NCI-H2107 (cell line): ENCODE data around the gene SMAD3.
"Not testable (repeated sequence)": the region's sequence is repeated elsewhere in the genome, so short reads cannot be mapped to it uniquely, and the experiment has no call there.

Experiments used
- DNase-seq: peaks from one replicate; lab custom pipeline; 2025; lab: John Stamatoyannopoulos, UW

The SMAD3 gene

GRCh38 chr15:67110958-67111864 is 45.8 kb downstream of the SMAD3 start:
- DNase-seq, result no peak

- no peak for DNase-seq
Measured at GRCh38 chr15:67114046-67114445, 48.6 kb downstream of the SMAD3 start.

- DNase-seq, result no peak
Measured at GRCh38 chr15:67114846-67115585, 49.6 kb downstream of the SMAD3 start.

GRCh38 chr15:67115586-67115969 is 50.2 kb downstream of the SMAD3 start:
- no peak for DNase-seq

- DNase-seq, result no peak
Measured at GRCh38 chr15:67116742-67117141, 51.3 kb downstream of the SMAD3 start.

GRCh38 chr15:67117370-67117769 is 52.0 kb downstream of the SMAD3 start:
- no peak for DNase-seq

GRCh38 chr15:67118808-67119207 is 53.4 kb downstream of the SMAD3 start:
- no peak for DNase-seq

GRCh38 chr15:67119238-67119846 is 53.9 kb downstream of the SMAD3 start:
- no peak for DNase-seq

GRCh38 chr15:67120009-67120838 is 54.8 kb downstream of the SMAD3 start:
- no peak for DNase-seq

GRCh38 chr15:67120839-67121643 is 55.6 kb downstream of the SMAD3 start:
- no peak for DNase-seq

- DNase-seq, result no peak
Measured at GRCh38 chr15:67121644-67122605, 56.5 kb downstream of the SMAD3 start.

- DNase-seq, result not testable (repeated sequence)
Measured at GRCh38 chr15:67122816-67123215, 57.4 kb downstream of the SMAD3 start.

GRCh38 chr15:67123291-67123690 is 57.9 kb downstream of the SMAD3 start:
- not testable (repeated sequence) for DNase-seq

- no peak for DNase-seq
Measured at GRCh38 chr15:67124111-67124510, 58.7 kb downstream of the SMAD3 start.

- no peak for DNase-seq
Measured at GRCh38 chr15:67124911-67125588, 59.6 kb downstream of the SMAD3 start.

- DNase-seq, result no peak
Measured at GRCh38 chr15:67125589-67126502, 60.4 kb downstream of the SMAD3 start.

GRCh38 chr15:67126551-67127330 is 61.3 kb downstream of the SMAD3 start:
- DNase-seq, result no peak
